ENCODE measurements around the gene C5orf15. TPM values are rescaled to one million over a fixed set of nuclear protein-coding genes. Genes with fewer than 3 reads are reported as not detected.

The C5orf15 gene
- total and polyA plus RNA-seq, 8 donors = 2.9 to 77.8 (median 22.3) TPM

DNA sequence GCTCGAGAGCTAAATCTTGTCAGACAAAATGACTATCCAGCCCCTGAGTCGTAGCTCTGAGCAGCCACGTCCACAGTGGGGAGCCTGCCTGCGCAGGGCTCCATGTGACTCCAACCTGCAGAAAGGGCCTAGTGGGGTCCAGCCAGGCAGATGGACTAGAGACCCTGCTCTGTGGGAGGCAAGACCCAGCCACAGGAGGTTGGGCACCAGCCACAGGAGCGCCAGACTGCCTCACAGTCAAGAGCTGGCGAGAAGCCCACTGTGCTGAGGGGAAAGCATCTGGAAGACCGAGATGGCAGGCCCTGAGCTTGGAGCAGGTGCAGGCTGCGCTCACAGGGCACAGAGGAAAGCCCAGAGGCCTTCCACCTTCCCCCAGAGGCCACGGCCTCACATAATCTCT lies 61.4 kb downstream of the C5orf15 start:
- TF ChIP-seq EP300 (IDR thresholded peaks at IDR 0.05) (no peak), POLR2AphosphoS5 (IDR thresholded peaks at IDR 0.05) (no peak), POLR2A (IDR thresholded peaks at IDR 0.05) (no peak)
- TF ChIP-seq, protein P1, sequence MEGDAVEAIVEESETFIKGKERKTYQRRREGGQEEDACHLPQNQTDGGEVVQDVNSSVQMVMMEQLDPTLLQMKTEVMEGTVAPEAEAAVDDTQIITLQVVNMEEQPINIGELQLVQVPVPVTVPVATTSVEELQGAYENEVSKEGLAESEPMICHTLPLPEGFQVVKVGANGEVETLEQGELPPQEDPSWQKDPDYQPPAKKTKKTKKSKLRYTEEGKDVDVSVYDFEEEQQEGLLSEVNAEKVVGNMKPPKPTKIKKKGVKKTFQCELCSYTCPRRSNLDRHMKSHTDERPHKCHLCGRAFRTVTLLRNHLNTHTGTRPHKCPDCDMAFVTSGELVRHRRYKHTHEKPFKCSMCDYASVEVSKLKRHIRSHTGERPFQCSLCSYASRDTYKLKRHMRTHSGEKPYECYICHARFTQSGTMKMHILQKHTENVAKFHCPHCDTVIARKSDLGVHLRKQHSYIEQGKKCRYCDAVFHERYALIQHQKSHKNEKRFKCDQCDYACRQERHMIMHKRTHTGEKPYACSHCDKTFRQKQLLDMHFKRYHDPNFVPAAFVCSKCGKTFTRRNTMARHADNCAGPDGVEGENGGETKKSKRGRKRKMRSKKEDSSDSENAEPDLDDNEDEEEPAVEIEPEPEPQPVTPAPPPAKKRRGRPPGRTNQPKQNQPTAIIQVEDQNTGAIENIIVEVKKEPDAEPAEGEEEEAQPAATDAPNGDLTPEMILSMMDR (IDR thresholded peaks at IDR 0.05) = no peak
- Histone ChIP-seq H3K4me3 (no peak overlapping the region), H3K27ac (no peak overlapping the region), H3K9me3 (no peaks in the 10 kb centered on the region), H3K27me3 (no peaks in the 10 kb centered on the region), H3K36me3 (no peaks in the 10 kb centered on the region), H3K4me1 (peaks cover 0 to 6% (median 0%) of the 10 kb centered on the region in 4 donors)
- intact Hi-C loops (cut with DNase I; ENCODE audit: low total_unique reads) = no loop called here
- WGBS, 5 donors = 67 to 78% (median 70%) methylated on average over 8 to 9 of the region's 9 CpGs
- peak; percentile 59 to 71 for DNase-seq

GRCh38 chr5:133906303-133906702 lies 62.1 kb downstream of the C5orf15 start:
- intact Hi-C loops (cut with DNase I; ENCODE audit: low total_unique reads) = no loop called here
- H3K27ac ChIP-seq = no peak overlapping the region
- peaks cover 0 to 6% (median 0%) of the 10 kb centered on the region in 4 donors for H3K4me1 ChIP-seq
- no peaks in the 10 kb centered on the region for H3K9me3 ChIP-seq
- no peaks in the 10 kb centered on the region for H3K27me3 ChIP-seq
- no peak for DNase-seq
- 55 to 76% (median 61%) methylated on average over 6 of the region's 6 CpGs for WGBS, 5 donors
- H3K36me3 ChIP-seq = no peaks in the 10 kb centered on the region
- no peak for TF ChIP-seq POLR2AphosphoS5 (IDR thresholded peaks at IDR 0.05)
- TF ChIP-seq EP300 (IDR thresholded peaks at IDR 0.05) = no peak
- TF ChIP-seq, protein P1 (IDR thresholded peaks at IDR 0.05) = no peak
- TF ChIP-seq POLR2A (IDR thresholded peaks at IDR 0.05) = no peak
- no peak overlapping the region for H3K4me3 ChIP-seq

Other genes starting within 250 kb of the C5orf15 start
- gene VDAC1, start 36.4 kb upstream of the C5orf15 start, total RNA-seq = 100 to 1,000 TPM in 3 of 5 donors, 10 to 100 TPM in 2; 55.8 to 307 (median 125) TPM
- 100 to 1,000 TPM; 134 to 267 (median 183) TPM for gene VDAC1, start 36.4 kb upstream of the C5orf15 start, polyA plus RNA-seq
- gene TCF7, start 146.1 kb upstream of the C5orf15 start, total RNA-seq = 10 to 100 TPM in 1 of 5 donors, 1 to 10 TPM in 3, not detected in 1; 4.6 to 13.3 (median 7.6) TPM
- gene TCF7, start 146.1 kb upstream of the C5orf15 start, polyA plus RNA-seq = 1 to 10 TPM; 3.7 to 8.0 (median 5.0) TPM
- 100 to 1,000 TPM in 3 of 5 donors, 10 to 100 TPM in 2; 18.1 to 163 (median 126) TPM for gene SKP1, start 208.3 kb upstream of the C5orf15 start, total RNA-seq
- gene SKP1, start 208.3 kb upstream of the C5orf15 start, polyA plus RNA-seq = 100 to 1,000 TPM; 233 to 590 (median 480) TPM

Measured in stomach (tissue), 9 donors.